HG02840 (cell line): ENCODE results near the gene SYDE1.
A peak's percentile ranks its signal among the peaks of the same experiment; 100 is the strongest.

Experiments used
- ATAC-seq: cut with Tn5 transposase; IDR thresholded peaks from one replicate; pipeline ENCODE4 v1.9.1; 2021; ENCODE audit warnings: mild to moderate bottlenecking, moderate library complexity, moderate number of reproducible peaks; ENCODE audit not compliant: unreplicated experiment, low FRiP score

SYDE1 gene

GRCh38 chr19:15123031-15123890 is 16.1 kb downstream of the SYDE1 start:
- no peak for ATAC-seq

- no peak for ATAC-seq
Observed at GRCh38 chr19:15123900-15124299, 16.7 kb downstream of the SYDE1 start.

- no peak for ATAC-seq
Observed at GRCh38 chr19:15124572-15125231, 17.5 kb downstream of the SYDE1 start.

GRCh38 chr19:15125232-15126067 is 18.2 kb downstream of the SYDE1 start:
- peak; percentile 92 for ATAC-seq

- ATAC-seq, result no peak
Observed at GRCh38 chr19:15126131-15126910, 19.1 kb downstream of the SYDE1 start.

- no peak for ATAC-seq
Observed at GRCh38 chr19:15128162-15128770, 21.1 kb downstream of the SYDE1 start.

- no peak for ATAC-seq
Observed at GRCh38 chr19:15129856-15130585, 22.8 kb downstream of the SYDE1 start.

- ATAC-seq, result no peak
Observed at GRCh38 chr19:15136234-15136954, 29.2 kb downstream of the SYDE1 start.

- ATAC-seq, result no peak
Observed at GRCh38 chr19:15137777-15138176, 30.6 kb downstream of the SYDE1 start.

GRCh38 chr19:15138427-15138826 is 31.2 kb downstream of the SYDE1 start:
- ATAC-seq, result no peak

GRCh38 chr19:15141143-15141542 is 33.9 kb downstream of the SYDE1 start:
- no peak for ATAC-seq

GRCh38 chr19:15142313-15142712 is 35.1 kb downstream of the SYDE1 start:
- no peak for ATAC-seq

GRCh38 chr19:15144046-15144646 is 36.9 kb downstream of the SYDE1 start:
- ATAC-seq, result no peak

- no peak for ATAC-seq
Observed at GRCh38 chr19:15147090-15147489, 39.9 kb downstream of the SYDE1 start.

GRCh38 chr19:15149737-15150136 is 42.5 kb downstream of the SYDE1 start:
- ATAC-seq, result no peak

GRCh38 chr19:15154002-15154612 is 46.9 kb downstream of the SYDE1 start:
- no peak for ATAC-seq

GRCh38 chr19:15155296-15155695 is 48.1 kb downstream of the SYDE1 start:
- ATAC-seq, result no peak

GRCh38 chr19:15156391-15156790 is 49.2 kb downstream of the SYDE1 start:
- ATAC-seq, result no peak
